ENCODE measurements around the gene PEX26. TPM values are rescaled to one million over a fixed set of nuclear protein-coding genes. Genes with fewer than 3 reads are reported as not detected.
A peak's percentile ranks its signal among the peaks of the same experiment; 100 is the strongest.

The PEX26 gene
- total RNA-seq, 1 donor from 2014 or later, result 5.2 TPM

DNA sequence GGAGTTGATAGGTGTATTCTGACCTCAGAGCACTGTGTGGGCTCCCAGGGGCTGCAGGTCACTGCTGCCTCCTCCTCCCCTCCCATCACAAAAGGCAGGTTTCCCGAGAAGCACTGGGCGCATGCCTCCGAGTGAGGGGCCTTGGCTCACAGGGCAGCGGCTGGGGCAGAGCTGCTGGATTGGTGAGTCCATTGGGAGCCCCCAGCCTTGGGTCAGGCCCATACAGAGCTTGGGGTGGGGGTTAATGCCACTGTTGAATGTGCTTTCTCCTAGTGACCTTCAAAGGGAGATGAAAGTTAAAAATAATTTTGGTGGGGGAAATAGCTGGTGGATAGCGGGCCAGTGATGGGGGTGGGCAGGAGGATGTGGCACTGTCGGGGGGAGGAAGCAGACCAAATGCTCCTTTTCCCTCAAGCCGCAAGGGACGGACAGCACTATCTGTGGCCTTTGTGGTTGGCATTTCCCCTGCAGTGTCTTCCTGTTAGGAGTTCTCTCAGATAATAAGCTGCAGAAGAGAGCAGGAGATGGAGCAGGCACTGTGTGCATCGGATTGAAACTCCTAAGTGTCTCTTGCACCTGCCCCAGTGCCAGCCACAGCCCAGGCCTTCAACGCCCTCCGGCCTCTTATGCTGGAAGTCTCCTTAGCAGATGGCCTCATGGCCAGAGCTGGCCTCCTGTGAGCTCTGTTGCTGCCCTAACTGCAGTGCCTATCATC is 36.0 kb downstream of the PEX26 start:
- Histone ChIP-seq H3K36me3 (ENCODE audit: control insufficient read depth in 3 of 3, insufficient read depth in 3 of 3, low read length in 3 of 3) (peaks cover 0 to 7% (median 0%) of the 10 kb centered on the region in 3 donors), H3K27me3 (ENCODE audit: control insufficient read depth in 3 of 3, insufficient read depth in 3 of 3, low read length in 3 of 3) (no peaks in the 10 kb centered on the region), H3K9ac (ENCODE audit: low read depth in 1 of 3, low read length in 3 of 3) (peak overlapping the region; percentile 80 to 99 (median 94)), H3K4me3 (ENCODE audit: low read length in 3 of 3) (peak overlapping the region; percentile 51 to 70 (median 51)), H3K27ac (ENCODE audit: low read depth, low read length) (peak overlapping the region; percentile 99), H3K4me1 (ENCODE audit: control insufficient read depth in 3 of 3, insufficient read depth in 3 of 3, low read length in 3 of 3) (peaks cover 64 to 71% (median 69%) of the 10 kb centered on the region in 3 donors), H3K9me3 (ENCODE audit: control insufficient read depth in 3 of 3, low read length in 3 of 3) (no peaks in the 10 kb centered on the region)

DNA sequence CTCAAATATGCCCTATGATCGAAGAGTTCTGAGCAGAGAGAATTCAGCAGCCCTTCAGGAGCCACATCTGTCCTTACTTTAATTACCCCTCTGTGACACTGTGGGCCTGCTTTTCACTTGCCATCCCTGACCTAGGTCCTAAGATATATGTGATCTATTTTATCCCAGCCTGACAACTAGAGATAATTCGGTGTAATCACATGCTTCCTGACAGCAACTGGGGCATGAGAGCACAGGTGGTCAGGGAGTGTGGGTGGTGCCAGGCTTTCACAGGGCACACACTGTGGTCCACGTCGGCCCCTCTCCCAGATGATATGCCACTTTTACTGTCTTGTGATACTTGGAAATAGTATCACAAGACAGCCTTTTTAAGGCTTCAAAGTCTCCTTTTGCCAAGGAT is 36.7 kb downstream of the PEX26 start:
- Histone ChIP-seq H3K27me3 (ENCODE audit: control insufficient read depth in 3 of 3, insufficient read depth in 3 of 3, low read length in 3 of 3) (no peaks in the 10 kb centered on the region), H3K9ac (ENCODE audit: low read depth in 1 of 3, low read length in 3 of 3) (peak overlapping the region; percentile 80 to 99 (median 94)), H3K27ac (ENCODE audit: low read depth, low read length) (peak overlapping the region; percentile 99), H3K36me3 (ENCODE audit: control insufficient read depth in 3 of 3, insufficient read depth in 3 of 3, low read length in 3 of 3) (peaks cover 0 to 7% (median 0%) of the 10 kb centered on the region in 3 donors), H3K4me3 (ENCODE audit: low read length in 3 of 3) (peak overlapping the region in 2 of 3 donors; percentile 31 to 70), H3K4me1 (ENCODE audit: control insufficient read depth in 3 of 3, insufficient read depth in 3 of 3, low read length in 3 of 3) (peaks cover 69 to 76% (median 75%) of the 10 kb centered on the region in 3 donors), H3K9me3 (ENCODE audit: control insufficient read depth in 3 of 3, low read length in 3 of 3) (no peaks in the 10 kb centered on the region)

DNA sequence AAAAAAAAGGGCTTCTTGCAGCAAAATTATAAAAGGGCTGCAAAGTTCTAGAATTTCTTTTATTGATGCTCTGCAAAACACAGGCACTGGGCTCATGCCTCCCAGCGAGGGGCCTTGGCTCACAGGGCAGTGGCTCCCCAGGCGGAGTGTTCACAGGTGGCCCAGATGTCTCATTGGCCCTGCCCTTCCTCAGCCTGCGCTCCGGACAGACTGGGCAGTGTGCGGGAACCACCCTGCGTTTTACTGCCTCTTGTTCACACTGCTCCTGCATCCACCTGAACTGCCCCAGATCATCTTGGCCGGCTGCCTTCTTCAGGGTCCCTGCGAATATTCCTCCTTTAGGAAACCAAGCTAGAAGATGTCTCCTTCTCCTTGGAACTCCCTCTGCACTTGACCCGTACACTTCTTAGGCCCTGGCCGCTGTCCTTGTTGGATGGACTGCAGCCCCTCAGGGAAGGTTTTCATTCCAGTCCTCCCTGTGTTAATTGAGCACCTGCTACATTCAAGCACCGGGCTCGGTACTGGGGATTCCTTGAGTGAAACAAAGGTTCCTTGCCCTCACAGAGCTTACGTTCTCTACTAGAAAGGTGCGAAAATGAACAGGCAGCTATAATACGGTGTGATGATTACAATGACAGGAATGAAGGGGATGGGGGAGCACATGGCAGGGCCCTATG is 37.3 kb downstream of the PEX26 start:
- no peaks in the 10 kb centered on the region for H3K27me3 ChIP-seq (ENCODE audit: control insufficient read depth in 3 of 3, insufficient read depth in 3 of 3, low read length in 3 of 3)
- H3K9ac ChIP-seq (ENCODE audit: low read depth in 1 of 3, low read length in 3 of 3), result peak overlapping the region; percentile 72 to 99 (median 79)
- peak overlapping the region; percentile 31 to 57 (median 45) for H3K4me3 ChIP-seq (ENCODE audit: low read length in 3 of 3)
- H3K27ac ChIP-seq (ENCODE audit: low read depth, low read length), result peak overlapping the region; percentile 99
- peaks cover 0 to 7% (median 0%) of the 10 kb centered on the region in 3 donors for H3K36me3 ChIP-seq (ENCODE audit: control insufficient read depth in 3 of 3, insufficient read depth in 3 of 3, low read length in 3 of 3)
- H3K9me3 ChIP-seq (ENCODE audit: control insufficient read depth in 3 of 3, low read length in 3 of 3), result no peaks in the 10 kb centered on the region
- peaks cover 68 to 76% (median 74%) of the 10 kb centered on the region in 3 donors for H3K4me1 ChIP-seq (ENCODE audit: control insufficient read depth in 3 of 3, insufficient read depth in 3 of 3, low read length in 3 of 3)

DNA sequence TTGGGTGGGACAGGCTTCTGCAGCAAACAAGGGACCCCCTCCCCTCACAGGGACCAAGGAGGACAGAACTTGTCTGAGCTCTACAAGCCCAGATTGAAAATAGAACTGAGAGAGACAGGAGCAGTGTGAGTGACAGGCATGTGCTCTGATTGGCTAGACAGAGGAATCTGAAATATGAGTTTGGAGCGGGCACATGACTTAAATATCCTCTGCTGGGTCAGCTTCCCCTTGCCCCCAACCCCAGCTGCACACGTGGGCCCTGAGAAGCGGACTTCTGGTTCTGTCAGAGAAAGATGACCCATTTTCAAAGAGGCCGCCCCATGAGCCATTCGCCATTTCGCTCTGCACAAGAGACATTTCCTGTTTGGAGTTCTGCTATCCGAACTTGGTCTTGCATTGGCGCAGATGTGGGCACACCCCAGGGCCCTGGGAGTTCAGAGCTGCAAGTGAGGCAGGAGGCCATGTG is 38.1 kb downstream of the PEX26 start:
- H3K9me3 ChIP-seq (ENCODE audit: control insufficient read depth in 3 of 3, low read length in 3 of 3), result no peaks in the 10 kb centered on the region
- H3K27me3 ChIP-seq (ENCODE audit: control insufficient read depth in 3 of 3, insufficient read depth in 3 of 3, low read length in 3 of 3), result no peaks in the 10 kb centered on the region
- H3K9ac ChIP-seq (ENCODE audit: low read depth in 1 of 3, low read length in 3 of 3), result peak overlapping the region; percentile 72 to 99 (median 79)
- peaks cover 0 to 6% (median 0%) of the 10 kb centered on the region in 3 donors for H3K36me3 ChIP-seq (ENCODE audit: control insufficient read depth in 3 of 3, insufficient read depth in 3 of 3, low read length in 3 of 3)
- peak overlapping the region; percentile 27 to 57 (median 45) for H3K4me3 ChIP-seq (ENCODE audit: low read length in 3 of 3)
- H3K27ac ChIP-seq (ENCODE audit: low read depth, low read length), result peak overlapping the region; percentile 99
- peaks cover 74 to 80% (median 78%) of the 10 kb centered on the region in 3 donors for H3K4me1 ChIP-seq (ENCODE audit: control insufficient read depth in 3 of 3, insufficient read depth in 3 of 3, low read length in 3 of 3)

DNA sequence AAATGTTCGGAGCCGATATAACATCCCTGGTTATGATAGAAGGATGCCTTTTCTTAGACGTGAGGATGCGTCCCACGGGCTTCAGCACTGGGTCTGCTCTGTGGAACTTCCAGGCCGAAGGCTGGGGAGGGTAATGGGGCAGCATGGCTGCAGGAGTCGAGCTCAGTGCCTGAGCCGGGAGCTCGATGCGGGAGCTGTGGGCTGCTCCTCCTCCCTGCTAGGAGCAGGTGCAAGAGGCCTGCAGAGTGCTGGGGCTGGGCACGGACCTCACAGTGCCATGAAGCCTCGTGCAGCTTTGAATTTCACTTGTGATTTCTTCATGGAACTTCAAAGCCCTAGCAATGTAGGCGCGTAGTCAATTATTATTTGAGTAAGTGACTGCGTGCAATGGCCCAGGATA is 38.8 kb downstream of the PEX26 start:
- Histone ChIP-seq H3K4me3 (ENCODE audit: low read length in 3 of 3) (peak overlapping the region; percentile 14 to 27 (median 27)), H3K4me1 (ENCODE audit: control insufficient read depth in 3 of 3, insufficient read depth in 3 of 3, low read length in 3 of 3) (peaks cover 81 to 85% (median 84%) of the 10 kb centered on the region in 3 donors), H3K27me3 (ENCODE audit: control insufficient read depth in 3 of 3, insufficient read depth in 3 of 3, low read length in 3 of 3) (no peaks in the 10 kb centered on the region), H3K9ac (ENCODE audit: low read depth in 1 of 3, low read length in 3 of 3) (peak overlapping the region; percentile 42 to 99 (median 74)), H3K36me3 (ENCODE audit: control insufficient read depth in 3 of 3, insufficient read depth in 3 of 3, low read length in 3 of 3) (peaks cover 3 to 7% (median 4%) of the 10 kb centered on the region in 3 donors), H3K9me3 (ENCODE audit: control insufficient read depth in 3 of 3, low read length in 3 of 3) (no peaks in the 10 kb centered on the region), H3K27ac (ENCODE audit: low read depth, low read length) (peak overlapping the region; percentile 99)

DNA sequence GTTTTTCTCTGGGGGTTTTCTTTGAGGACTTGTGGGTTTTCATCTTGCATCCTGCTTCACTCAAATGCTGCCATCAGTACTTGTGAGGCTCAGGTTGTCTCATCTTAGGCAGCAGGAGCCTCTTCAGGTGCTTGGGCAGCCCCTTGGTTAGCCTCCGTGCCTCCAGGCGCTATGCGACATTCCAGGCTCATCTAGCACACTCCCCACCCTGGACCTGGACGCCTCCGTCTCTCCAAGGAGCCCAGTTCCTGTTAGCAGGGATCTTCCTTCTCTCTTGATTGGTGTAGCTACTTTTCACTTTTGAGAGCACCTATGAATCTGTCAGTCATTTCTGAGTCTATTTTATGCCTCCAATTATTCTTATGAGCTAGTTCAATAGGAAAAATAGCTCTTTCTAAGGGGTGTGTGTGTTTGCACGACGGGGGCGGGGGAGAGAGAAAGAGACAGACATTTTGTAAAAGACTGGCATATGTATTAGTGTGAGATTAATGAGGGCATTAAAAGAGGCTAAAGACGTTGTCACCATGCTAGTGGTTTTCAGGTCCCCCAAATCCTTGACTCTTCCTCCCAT is 40.6 kb downstream of the PEX26 start:
- Histone ChIP-seq H3K27ac (ENCODE audit: low read depth, low read length) (peak overlapping the region; percentile 98), H3K27me3 (ENCODE audit: control insufficient read depth in 3 of 3, insufficient read depth in 3 of 3, low read length in 3 of 3) (no peaks in the 10 kb centered on the region), H3K4me3 (ENCODE audit: low read length in 3 of 3) (peak overlapping the region in 1 of 3 donors; percentile 23), H3K4me1 (ENCODE audit: control insufficient read depth in 3 of 3, insufficient read depth in 3 of 3, low read length in 3 of 3) (peaks cover 73 to 87% (median 81%) of the 10 kb centered on the region in 3 donors), H3K9ac (ENCODE audit: low read depth in 1 of 3, low read length in 3 of 3) (peak overlapping the region; percentile 57 to 83 (median 77)), H3K36me3 (ENCODE audit: control insufficient read depth in 3 of 3, insufficient read depth in 3 of 3, low read length in 3 of 3) (peaks cover 12 to 16% (median 13%) of the 10 kb centered on the region in 3 donors), H3K9me3 (ENCODE audit: control insufficient read depth in 3 of 3, low read length in 3 of 3) (no peaks in the 10 kb centered on the region)

DNA sequence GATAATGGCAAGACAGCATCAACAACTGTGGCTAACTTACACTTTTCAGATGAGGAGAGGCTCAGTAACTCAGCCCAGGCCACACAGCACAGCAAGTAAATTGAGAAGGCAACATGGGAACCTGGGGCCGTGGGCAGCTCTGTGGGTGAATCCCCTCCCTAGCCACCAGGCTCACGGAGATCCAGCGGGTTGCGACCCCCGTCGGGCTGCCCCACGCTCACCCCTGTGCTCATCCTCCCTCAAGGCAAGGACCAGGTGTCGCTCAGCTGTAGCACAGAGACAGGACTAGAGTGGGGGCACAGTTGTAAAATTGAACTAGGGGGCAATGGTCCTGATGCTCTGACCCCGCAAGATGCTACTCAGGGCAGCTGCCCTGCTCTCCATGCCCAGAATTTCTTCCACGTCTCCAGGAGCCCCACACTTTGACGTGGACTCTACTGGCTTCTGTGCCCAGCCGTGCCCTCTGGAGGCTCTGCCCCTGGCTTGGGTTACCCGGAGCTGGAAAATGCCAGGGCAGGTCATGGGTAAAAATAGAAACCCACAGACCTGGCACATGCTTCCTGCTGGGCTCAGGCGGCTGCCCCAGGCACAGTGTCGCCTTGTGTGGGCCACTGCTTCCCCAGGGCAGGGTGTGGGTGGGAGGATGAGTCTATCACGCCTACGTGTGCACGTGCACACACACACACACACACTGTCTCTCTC is 41.8 kb downstream of the PEX26 start:
- H3K4me3 ChIP-seq (ENCODE audit: low read length in 3 of 3), result peak overlapping the region in 2 of 3 donors; percentile 43 to 49
- no peaks in the 10 kb centered on the region for H3K9me3 ChIP-seq (ENCODE audit: control insufficient read depth in 3 of 3, low read length in 3 of 3)
- H3K27me3 ChIP-seq (ENCODE audit: control insufficient read depth in 3 of 3, insufficient read depth in 3 of 3, low read length in 3 of 3), result no peaks in the 10 kb centered on the region
- H3K9ac ChIP-seq (ENCODE audit: low read depth in 1 of 3, low read length in 3 of 3), result peak overlapping the region; percentile 1 to 83 (median 77)
- peak overlapping the region; percentile 98 for H3K27ac ChIP-seq (ENCODE audit: low read depth, low read length)
- peaks cover 61 to 77% (median 73%) of the 10 kb centered on the region in 3 donors for H3K4me1 ChIP-seq (ENCODE audit: control insufficient read depth in 3 of 3, insufficient read depth in 3 of 3, low read length in 3 of 3)
- H3K36me3 ChIP-seq (ENCODE audit: control insufficient read depth in 3 of 3, insufficient read depth in 3 of 3, low read length in 3 of 3), result peaks cover 22 to 27% (median 23%) of the 10 kb centered on the region in 3 donors

DNA sequence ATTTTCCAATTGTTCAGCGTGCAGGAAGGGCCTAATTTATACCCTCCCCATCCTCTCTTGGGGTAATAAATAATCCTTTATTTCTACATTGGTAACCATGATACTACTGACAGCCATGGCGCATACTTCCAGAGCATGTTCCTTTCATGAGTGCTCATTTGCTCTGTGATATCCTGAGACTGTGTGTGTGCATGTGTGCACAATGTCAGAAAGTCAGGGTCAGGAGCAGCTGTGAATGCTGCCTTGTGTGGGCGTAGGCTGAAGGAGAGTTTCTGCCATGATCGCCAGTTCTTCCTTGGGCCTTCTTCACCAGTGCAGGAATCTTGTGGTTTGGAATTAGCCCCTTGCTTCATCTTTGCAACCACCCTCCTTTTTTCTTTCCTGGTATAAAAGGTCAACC is 43.1 kb downstream of the PEX26 start:
- Histone ChIP-seq H3K27ac (ENCODE audit: low read depth, low read length) (peak overlapping the region; percentile 98), H3K27me3 (ENCODE audit: control insufficient read depth in 3 of 3, insufficient read depth in 3 of 3, low read length in 3 of 3) (no peaks in the 10 kb centered on the region), H3K36me3 (ENCODE audit: control insufficient read depth in 3 of 3, insufficient read depth in 3 of 3, low read length in 3 of 3) (peaks cover 26 to 30% (median 28%) of the 10 kb centered on the region in 3 donors), H3K9ac (ENCODE audit: low read depth in 1 of 3, low read length in 3 of 3) (peak overlapping the region in 1 of 3 donors; percentile 83), H3K4me1 (ENCODE audit: control insufficient read depth in 3 of 3, insufficient read depth in 3 of 3, low read length in 3 of 3) (peaks cover 49 to 64% (median 61%) of the 10 kb centered on the region in 3 donors), H3K9me3 (ENCODE audit: control insufficient read depth in 3 of 3, low read length in 3 of 3) (no peaks in the 10 kb centered on the region), H3K4me3 (ENCODE audit: low read length in 3 of 3) (no peak overlapping the region)

DNA sequence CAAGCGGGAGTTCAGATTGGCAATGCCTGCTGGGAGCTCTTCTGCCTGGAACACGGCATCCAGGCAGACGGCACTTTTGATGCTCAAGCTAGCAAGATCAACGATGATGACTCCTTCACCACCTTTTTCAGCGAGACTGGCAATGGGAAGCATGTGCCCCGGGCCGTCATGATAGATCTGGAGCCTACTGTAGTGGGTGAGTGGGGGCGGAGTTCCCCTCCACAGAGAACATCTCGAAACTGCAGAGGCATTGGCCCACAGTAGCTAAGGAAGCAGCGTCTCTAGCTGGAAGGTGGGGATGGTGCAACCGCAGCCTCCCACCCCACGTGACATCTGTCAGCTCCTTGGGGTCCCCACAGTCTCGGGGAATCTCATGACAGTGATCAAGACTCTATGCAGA is 43.7 kb downstream of the PEX26 start:
- peaks cover 43 to 58% (median 56%) of the 10 kb centered on the region in 3 donors for H3K4me1 ChIP-seq (ENCODE audit: control insufficient read depth in 3 of 3, insufficient read depth in 3 of 3, low read length in 3 of 3)
- H3K9me3 ChIP-seq (ENCODE audit: control insufficient read depth in 3 of 3, low read length in 3 of 3), result no peaks in the 10 kb centered on the region
- H3K36me3 ChIP-seq (ENCODE audit: control insufficient read depth in 3 of 3, insufficient read depth in 3 of 3, low read length in 3 of 3), result peaks cover 29 to 36% (median 34%) of the 10 kb centered on the region in 3 donors
- peak overlapping the region in 1 of 3 donors; percentile 83 for H3K9ac ChIP-seq (ENCODE audit: low read depth in 1 of 3, low read length in 3 of 3)
- no peak overlapping the region for H3K4me3 ChIP-seq (ENCODE audit: low read length in 3 of 3)
- H3K27ac ChIP-seq (ENCODE audit: low read depth, low read length), result peak overlapping the region; percentile 98
- H3K27me3 ChIP-seq (ENCODE audit: control insufficient read depth in 3 of 3, insufficient read depth in 3 of 3, low read length in 3 of 3), result no peaks in the 10 kb centered on the region
